Measurements from ENCODE around the gene HOXD3.

HOXD3 gene

DNA sequence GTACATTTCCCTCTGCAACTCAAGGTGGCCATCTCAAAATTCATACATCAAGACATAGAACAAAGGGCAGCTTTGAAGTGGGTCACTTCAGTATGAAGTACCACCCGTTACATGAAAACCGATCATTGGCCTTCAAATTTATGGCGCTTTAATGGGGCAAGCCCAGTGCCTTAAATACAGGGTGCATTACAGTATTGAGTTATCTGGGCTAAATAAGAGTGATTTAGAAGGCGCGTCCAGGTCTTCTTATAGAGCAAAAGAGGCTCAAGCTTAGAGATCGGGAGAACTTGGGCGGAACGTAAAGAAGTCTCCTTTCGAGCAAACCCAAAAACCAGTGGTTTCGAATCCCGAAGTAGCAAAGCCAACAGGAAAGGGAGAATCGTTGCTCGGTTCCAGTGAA lies 7.1 kb downstream of the HOXD3 start:
- FAIRE-seq = no peak
- DNase-seq (ENCODE audit: insufficient read length, low spot score) = no peak
- TF ChIP-seq, protein P1, sequence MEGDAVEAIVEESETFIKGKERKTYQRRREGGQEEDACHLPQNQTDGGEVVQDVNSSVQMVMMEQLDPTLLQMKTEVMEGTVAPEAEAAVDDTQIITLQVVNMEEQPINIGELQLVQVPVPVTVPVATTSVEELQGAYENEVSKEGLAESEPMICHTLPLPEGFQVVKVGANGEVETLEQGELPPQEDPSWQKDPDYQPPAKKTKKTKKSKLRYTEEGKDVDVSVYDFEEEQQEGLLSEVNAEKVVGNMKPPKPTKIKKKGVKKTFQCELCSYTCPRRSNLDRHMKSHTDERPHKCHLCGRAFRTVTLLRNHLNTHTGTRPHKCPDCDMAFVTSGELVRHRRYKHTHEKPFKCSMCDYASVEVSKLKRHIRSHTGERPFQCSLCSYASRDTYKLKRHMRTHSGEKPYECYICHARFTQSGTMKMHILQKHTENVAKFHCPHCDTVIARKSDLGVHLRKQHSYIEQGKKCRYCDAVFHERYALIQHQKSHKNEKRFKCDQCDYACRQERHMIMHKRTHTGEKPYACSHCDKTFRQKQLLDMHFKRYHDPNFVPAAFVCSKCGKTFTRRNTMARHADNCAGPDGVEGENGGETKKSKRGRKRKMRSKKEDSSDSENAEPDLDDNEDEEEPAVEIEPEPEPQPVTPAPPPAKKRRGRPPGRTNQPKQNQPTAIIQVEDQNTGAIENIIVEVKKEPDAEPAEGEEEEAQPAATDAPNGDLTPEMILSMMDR (IDR thresholded peaks at IDR 0.05; ENCODE audit: insufficient read depth, missing control alignments) = no peak

DNA sequence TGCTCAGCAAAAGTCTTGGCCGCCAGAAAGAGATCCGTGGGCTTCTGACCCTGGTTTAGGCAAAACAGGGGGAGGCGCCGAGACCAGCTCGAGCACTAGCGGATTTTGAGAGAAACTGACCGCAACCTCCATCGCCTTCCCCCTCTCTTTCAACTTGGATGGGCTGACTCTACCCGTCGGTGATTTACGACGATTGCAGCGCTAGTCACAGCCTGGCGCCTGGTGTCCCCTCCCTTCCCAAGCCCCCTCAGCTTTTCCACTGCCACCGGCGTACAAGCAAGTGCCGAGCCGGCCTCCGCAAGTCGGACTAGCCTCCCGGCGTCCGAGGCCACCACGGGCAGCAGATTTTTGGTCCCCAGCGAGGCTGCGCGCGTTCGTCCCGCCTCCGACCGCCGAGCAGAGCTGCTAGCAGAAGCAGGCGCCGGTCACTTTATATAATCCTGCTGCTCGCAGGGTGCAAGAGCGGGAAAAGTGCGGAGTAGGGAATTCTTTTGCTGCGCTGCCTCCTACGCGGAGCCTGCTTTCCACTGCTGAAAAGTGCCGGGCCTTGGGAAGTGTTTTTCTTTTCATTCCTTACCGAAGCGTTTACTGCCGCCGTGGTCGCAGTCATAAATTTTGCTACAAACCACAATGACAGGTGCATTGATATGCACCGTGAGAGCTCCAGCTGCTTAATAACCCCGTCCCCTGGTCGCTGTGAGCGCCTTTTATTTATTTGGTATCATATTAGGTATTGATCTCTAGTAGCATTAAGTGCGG lies 7.7 kb downstream of the HOXD3 start:
- FAIRE-seq (no peak), DNase-seq (ENCODE audit: insufficient read length, low spot score) (no peak)
- TF ChIP-seq, protein P1 (IDR thresholded peaks at IDR 0.05; ENCODE audit: insufficient read depth, missing control alignments) = no peak

DNA sequence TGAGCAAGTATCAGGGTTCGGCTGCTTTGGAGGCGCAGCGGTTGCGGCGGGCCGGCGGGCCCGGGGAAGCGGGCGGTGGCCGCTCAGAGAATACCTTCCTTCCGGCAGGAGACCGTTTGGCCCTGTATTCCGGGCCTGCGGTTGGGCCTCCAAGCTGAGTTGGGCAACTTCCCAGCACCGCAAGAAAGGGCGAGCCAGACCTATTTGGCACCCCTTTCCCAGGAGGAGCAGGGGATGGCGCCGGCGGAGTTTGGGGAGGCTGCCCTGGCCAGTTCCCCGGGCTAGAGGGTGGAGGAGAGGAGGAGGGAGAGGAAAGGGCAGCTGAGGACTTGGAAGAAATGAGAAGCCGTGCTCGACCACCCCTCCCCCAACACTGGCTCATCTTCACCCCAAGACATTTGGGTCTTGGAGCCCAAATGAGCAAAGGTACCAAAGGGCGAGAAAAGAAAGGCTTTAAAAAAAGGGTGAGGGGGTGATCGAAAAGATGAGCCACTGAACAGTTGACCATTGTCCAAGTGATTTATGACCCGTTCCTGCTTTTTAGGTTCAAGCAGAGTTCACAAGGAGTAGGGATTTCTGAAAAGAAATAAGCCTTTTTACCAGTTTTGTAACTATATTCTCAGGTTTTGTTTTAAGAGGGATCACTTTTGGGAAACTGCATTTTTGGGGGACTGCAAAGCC lies 8.4 kb downstream of the HOXD3 start:
- DNase-seq (ENCODE audit: insufficient read length, low spot score) = no peak
- TF ChIP-seq, protein P1 (IDR thresholded peaks at IDR 0.05; ENCODE audit: insufficient read depth, missing control alignments) = no peak
- no peak for FAIRE-seq

- FAIRE-seq = no peak
- TF ChIP-seq, protein P1 (IDR thresholded peaks at IDR 0.05; ENCODE audit: insufficient read depth, missing control alignments) = no peak
- no peak for DNase-seq (ENCODE audit: insufficient read length, low spot score)
Observed at GRCh38 chr2:176166272-176166671, 9.2 kb downstream of the HOXD3 start.

- TF ChIP-seq, protein P1 (IDR thresholded peaks at IDR 0.05; ENCODE audit: insufficient read depth, missing control alignments) = no peak
- no peak for FAIRE-seq
- no peak for DNase-seq (ENCODE audit: insufficient read length, low spot score)
Observed at GRCh38 chr2:176167398-176167797, 10.3 kb downstream of the HOXD3 start.

- FAIRE-seq (no peak), DNase-seq (ENCODE audit: insufficient read length, low spot score) (no peak)
- TF ChIP-seq, protein P1 (IDR thresholded peaks at IDR 0.05; ENCODE audit: insufficient read depth, missing control alignments) = no peak
Observed at GRCh38 chr2:176169181-176169580, 12.1 kb downstream of the HOXD3 start.

DNA sequence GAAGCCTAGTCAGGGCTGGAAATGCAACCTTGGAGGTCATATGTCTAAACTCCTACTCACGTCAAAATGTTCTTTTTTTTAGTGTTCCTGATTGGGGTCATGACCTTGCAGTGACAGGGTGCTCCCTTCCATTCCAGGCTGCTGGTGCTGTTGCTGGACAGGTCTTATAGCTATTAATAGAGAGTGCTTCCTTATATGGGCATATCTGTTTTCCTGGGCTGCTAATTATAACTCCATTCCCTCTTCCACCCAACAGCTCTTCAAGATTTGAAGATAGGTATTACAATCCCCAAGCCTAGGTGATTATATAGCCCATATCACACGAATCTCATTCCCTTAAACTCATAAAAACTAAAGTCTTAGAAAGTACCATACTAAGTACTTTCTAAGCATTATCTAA lies 12.6 kb downstream of the HOXD3 start:
- TF ChIP-seq, protein P1 (IDR thresholded peaks at IDR 0.05; ENCODE audit: insufficient read depth, missing control alignments) = no peak
- no peak for DNase-seq (ENCODE audit: insufficient read length, low spot score)
- no peak for FAIRE-seq
